ENCODE data around the gene VPS4A.
A peak's percentile ranks its signal among the peaks of the same experiment; 100 is the strongest.
"Not testable (repeated sequence)": the region's sequence is repeated elsewhere in the genome, so short reads cannot be mapped to it uniquely, and the experiment has no call there.

VPS4A gene

DNA sequence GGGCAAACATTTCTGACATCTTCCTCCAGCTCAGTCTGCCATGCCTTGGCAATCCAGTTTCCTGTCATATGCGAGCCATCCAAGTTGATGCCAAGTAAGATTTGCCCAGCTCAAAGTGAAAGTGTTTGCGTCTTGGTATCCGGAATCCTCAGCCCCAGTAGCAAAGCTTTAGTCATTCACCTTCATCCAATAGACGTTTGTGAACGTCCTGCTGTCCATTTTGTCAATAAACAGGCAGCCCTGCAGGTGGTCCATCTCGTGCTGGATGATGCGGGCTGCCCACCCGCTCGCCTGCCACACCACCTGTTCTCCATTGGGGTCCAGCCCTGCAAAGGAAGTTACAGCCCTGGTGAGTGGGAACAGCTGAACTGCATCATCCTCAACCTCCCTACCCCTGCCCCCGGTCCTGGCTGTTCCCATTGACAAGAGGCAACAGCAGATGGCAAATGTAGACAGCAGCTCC lies 17.7 kb downstream of the VPS4A start:
- no peak for DNase-seq

DNA sequence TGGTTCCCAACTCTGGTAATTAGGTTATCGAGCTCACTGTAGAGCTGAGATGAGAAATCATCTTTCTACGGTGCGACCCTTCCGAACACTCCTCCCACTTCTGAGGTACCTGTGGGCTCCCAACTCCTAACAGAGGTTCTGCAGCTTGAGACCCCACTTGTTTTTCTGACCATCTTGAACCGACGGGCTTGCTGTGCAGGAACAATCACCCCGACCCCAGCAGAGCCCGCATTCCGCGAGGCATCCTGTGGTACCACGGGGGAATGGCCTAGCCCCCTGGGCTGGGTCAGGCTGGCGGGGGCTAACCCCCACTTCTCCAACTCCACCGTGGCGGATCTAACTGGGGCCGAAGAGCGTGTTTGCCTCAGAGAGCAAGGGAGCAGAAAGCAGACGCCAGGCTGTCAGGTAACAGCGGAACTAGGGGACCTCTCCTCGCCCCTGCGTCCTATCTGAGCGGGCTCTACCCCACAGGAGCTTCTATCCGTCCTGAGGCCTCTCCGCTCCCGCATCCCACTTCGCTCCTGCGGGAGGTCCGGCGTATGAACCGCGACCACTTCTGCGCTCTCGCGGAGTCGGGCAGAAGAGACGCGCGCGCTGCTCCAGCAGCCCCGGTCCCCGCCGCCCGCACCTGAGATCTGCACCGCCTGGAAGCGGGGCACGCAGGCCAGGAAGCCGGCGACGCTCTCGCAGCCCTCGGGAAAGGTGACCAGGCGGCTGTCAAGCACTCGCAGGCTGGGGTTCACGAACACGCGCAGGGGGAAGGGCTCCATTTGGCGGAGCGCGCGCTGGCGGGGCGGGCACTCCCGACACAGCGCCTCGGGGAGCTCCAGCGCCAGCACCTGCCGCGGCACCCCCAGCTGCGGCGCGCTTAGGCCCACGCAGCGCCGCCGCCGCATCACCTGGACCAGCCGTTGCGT lies 18.5 kb downstream of the VPS4A start:
- no peak for DNase-seq

DNA sequence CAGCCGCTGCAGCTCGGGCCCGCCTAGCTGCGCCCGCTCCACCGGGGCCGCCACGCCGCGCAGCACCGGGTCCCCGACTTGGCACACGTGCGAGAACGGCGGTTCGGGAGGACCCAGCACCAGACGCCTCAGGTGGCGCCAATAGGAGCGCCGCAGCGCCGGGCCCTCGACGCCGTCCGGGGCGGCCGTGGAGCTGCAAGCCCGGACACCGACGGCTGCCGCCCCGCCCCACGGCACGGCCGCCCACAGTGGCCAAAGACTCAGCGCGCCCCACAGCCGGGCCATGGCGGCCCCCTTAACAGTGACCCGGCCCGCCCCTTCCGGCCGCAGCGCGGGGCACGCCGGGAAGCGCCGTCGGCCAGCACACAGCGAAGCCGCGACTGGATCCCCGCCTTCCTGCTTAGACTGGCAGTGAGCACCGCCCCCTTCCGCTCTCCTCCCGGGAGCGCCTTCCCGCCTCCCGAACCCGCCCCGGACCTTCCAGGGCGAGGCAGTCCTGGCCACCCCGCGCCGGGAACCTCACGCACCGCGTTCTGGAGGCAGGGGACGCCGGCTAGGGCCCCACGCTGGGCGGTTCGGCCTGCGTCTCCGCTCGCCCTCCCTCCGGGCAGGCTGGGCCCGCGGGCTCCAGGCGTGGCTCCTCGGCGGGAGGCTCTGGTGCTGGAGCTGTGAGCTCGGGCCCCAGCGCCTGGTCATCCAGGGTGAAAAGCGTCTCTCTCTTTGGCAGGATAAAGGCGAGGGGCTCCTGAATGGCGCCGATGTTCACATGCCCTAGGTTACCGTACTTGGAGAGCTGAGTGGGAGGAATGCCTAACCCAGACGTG lies 19.3 kb downstream of the VPS4A start, which contains the start of gene PDF:
PDF (minus strand) TSS at position 303 of the 824 bp plus-strand sequence; CDS start at position 285, 18 bp downstream.
- DNase-seq, result peak; percentile 82

DNA sequence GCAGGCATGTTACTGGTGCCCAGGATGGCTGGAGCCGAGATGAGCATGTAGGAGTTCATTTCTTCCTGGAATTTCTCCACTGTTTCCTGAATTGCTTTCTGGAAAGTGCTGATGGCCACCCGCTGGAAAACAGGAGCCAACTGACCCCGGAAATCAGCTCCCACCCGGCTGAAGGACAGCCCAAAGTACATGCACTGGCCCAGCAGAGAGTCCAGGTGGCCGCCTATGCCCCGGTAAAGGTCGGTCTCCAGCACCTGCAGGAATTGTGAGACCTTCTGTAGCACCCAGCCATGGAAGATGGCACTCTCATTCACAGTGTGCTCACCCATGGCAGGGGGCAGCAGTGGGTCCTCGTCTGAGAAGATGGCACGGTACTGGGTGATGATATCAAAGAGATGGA lies 23.5 kb downstream of the VPS4A start:
- no peak for DNase-seq

DNA sequence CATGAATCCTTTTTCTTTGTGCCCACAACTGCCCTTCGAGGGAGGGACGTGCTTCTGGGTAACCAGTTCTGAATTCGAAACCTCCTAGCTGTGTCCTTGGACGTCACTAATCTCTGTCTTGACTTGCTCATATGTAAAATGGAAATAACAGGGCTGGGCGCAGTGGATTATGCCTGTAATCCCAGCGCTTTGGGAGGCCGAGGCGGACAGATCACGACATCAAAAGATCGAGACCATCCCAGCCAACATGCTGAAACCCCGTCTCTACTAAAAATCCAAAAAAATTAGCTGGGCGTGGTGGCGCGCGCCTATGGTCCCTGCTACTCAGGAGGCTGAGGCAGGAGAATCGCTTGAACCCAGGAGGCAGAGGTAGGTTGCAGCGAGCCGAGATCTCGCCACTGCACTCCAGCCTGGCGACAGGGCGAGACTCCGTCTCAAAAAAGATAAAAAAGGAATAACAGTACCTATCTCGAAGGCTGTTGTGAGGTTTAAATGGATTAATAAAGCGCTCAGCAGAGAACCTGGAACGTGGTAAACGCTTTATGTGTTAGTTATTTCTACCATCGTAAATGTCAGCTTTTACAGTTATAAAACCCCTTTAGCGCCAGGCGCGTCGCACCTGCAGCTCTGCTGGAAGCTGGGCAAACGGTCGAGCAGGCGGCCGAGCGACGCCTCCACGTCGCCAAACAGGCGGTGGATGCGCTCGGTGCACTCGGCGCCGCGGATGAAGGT lies 27.6 kb downstream of the VPS4A start:
- DNase-seq, result no peak

DNA sequence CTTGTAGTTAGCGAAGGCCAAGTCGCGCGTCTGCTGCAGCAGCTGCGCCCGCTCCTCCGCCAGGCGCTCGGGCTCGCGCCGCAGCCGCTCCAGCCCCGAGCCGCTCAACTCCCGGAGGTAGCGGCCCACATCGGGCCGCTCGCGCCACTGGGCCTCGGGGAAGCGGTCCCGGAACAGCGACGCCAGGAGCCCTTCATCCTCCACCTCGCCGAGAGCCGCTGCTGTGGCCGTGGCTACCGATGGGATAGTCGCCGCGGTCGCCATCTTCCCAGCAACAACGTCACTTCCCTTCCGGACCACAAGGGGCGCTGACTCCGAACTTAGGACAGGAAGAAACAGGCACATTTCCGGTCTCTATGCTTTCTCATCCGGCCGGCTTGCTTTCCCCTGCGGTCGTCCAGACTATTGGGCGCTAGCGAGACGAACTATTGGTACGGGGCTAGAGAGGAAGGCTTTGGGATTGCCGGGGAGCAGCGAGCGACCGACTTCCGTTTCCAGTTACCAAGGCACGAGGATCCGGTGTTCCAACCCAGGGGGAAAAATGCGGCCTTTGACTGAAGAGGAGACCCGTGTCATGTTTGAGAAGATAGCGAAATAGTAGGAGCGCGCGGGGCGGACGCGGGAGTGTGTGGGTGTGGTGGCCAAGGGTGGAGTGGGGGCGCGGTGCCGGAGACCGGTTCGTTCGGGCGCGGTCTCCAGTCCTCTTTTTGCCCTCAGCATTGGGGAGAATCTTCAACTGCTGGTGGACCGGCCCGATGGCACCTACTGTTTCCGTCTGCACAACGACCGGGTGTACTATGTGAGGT lies 28.3 kb downstream of the VPS4A start, which contains the start of the genes COG8 and NIP7:
COG8 (minus strand) TSS at position 276 of the 806 bp plus-strand sequence; CDS start at position 264, 12 bp downstream.
NIP7 (plus strand) TSS at position 484 of the 806 bp plus-strand sequence; CDS start at position 542, 58 bp downstream.
- peak; percentile 96 for DNase-seq

DNA sequence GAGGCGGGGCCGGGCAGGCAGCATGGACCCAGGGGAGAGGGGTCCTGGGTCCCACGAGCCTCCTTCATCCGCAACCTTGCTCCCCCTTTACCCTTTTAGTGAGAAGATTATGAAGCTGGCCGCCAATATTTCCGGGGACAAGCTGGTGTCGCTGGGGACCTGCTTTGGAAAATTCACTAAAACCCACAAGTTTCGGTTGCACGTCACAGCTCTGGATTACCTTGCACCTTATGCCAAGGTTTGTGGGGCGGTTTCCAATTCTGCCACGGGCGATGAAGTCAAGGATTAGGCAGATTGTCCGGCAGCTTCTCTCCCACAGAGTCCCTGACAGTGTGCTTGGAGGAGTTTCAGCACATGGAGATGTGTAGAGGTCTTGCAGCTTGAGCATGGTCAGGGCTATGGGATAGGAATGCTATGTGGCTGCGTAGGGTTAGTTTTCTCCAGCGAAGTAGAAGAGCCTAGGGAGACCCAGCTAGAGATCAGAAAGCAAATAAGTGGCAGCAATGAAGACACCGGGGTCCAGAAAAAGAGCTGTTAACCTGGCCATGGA lies 29.0 kb downstream of the VPS4A start:
- no peak for DNase-seq

DNA sequence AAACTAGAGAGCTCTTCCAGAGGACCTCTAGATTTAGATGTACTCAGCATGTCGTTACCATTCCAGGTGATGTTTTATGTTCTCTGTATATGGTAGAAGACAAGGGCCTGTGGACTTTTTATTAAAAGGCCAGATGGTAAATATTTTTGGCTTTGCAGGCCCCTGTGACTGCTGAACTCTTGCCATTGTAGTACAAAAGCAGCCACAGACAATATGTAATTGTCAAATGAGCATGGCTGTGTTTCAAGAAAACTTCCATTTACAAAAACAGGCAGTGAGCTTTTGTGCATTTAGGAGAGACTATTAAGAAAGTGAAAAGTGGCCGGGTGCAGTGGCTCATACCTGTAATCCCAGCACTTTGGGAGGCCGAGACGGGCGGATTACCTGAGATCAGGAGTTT lies 33.0 kb downstream of the VPS4A start:
- DNase-seq, result no peak

DNA sequence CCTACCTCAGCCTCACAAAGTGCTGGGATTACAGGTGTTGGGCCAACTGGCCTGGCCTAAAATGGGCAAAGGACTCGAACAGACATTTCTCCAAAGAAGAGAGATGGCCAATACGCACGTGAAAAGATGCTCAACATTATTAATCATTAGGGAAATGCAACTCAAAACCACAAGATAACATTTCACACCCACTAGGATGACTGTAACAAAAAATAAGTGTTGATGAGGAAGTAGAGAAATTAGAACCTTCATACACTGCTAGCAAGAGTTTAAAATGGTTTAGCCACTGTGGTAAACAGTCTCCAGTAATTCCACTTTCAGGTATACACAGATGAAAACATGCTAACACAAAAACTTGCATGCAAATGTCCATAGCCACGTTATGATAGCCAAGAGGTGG lies 34.8 kb downstream of the VPS4A start:
- DNase-seq, result no peak

DNA sequence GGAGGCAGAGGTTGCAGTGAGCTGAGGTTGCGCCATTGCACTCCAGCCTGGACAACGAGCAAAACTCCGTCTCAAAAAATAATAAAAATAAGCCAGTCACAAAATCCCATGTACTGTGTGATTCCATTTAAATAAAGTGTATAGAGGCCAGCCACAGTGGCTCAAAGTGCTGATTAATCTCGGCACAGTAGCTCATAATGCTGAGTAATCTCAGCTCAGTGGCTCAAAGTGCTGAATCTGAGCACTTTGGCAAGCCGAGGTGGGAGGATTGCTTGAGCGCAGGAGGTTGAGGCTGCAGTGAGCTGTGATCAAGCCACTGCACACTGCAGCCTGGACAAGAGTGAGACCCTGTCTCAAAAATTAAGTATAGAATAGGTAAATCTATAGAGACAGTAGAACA lies 35.5 kb downstream of the VPS4A start:
- no peak for DNase-seq

DNA sequence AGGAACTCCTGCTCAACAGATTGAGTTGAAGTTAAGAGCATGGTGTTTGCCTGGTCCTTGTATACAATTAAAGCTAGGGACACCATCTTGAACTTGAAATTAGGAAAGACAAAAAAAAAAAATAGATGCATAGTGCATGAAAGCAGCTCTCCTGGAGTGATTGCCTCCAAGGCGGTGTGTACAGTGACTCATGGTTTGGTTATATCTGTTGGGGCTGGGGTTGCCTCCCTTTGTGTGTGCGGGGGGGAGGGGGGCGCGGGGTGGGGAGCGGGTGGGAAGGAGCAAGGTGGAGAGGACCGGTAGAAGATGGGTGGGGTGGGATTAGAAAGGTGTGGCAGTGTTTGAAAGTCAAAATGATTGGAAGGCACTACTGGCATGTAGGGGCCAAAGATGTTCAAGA lies 37.1 kb downstream of the VPS4A start:
- no peak for DNase-seq

DNA sequence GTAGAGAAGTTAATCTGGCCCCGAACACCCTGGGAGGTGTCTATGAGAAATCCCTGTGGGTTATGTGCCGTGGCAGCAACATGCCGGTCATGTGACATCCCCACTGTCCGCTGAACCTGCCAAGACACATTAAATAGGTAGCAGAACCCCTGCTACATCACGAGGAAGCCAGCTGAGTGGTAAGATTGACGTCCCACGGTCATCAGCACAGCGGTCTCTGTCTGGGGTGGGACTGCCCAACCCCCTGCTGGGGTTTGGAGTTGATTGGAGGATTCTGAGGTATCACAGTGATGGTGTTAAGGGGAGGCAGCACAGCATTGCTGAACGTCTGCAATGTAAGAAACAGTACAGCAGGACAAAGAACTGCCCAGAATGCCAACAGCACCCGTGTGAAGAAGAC lies 38.4 kb downstream of the VPS4A start:
- DNase-seq, result no peak

DNA sequence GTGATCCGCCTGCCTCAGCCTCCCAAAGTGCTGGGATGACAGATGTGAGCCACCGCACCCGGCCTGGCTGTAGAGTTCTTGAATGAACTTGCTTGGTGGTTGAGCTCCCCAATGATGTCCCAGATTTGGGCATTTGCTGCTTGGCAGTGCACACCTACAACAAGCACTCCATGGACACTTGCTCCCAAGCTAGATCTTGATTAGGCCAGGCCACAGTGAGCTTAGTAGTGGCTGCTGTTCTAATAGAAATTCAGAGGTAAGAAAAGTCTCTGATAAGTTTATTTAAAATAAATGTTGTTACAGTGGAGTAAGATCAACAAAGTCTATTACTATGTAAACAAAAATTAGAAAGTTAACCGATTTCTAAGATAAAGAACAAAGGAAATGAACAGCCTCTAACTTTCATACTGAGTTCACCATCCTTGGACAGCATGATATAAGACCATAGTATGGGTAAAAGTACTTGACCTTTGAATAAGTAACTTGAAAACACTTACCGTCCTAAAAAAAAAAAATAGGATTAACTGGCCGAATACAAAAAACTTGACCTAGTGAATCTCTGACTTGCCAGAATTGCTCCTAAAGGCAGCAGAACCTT lies 39.5 kb downstream of the VPS4A start:
- no peak for DNase-seq

DNA sequence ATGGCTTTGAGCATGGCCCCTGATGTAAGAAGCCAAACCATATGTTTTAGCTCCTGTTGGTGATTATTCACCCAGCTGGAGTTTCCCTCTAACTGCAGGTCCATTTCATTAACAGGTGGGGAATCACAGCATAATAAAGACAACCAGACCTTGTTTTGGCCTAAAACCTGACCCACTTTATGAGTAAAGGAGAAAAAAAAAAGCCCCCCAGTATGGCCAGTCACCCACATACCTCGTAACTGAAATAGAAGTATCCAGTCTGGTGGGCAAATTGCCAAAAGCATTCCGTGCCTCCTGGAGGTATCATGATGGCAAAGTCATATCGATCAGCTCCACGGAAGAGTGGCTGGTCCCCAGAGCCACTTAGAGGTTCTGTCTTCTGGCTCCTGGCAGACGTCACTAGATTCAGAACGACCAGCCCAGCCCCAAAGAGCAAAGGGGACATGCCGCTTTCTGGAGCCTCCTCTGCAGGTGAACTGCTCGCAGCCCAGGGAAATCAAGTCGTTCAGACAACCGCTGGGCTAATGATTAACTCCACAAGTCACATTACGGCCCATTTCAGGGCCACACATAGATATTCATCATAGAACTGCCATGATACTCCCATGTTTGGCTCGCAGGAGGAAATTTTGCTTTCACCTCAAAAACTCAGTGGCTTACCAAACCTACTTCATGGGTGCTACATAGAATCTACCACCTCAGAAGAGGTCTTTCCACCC lies 40.3 kb downstream of the VPS4A start, which contains the start of gene TMED6:
TMED6 (minus strand) TSS at position 478 of the 719 bp plus-strand sequence; CDS start at position 445, 33 bp downstream.
- no peak for DNase-seq

DNA sequence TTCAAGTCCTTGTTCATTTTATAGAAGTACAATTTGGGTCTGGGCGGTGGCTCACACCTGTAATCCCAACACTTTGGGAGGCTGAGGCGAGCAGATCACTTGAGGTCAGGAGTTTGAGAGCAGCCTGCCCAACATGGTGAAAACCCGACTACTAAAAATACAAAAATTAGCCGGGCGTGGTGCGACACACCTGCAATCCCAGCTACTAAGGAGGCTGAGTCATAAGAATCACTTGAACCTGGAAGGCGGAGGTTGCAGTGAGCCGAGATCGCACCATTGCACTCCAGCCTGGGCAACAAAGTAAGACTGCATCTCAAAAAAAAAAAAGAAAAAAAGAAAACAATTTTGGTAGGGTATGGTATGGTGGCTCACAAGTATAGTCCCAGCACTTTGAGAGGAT lies 48.9 kb downstream of the VPS4A start:
- not testable (repeated sequence) for DNase-seq

DNA sequence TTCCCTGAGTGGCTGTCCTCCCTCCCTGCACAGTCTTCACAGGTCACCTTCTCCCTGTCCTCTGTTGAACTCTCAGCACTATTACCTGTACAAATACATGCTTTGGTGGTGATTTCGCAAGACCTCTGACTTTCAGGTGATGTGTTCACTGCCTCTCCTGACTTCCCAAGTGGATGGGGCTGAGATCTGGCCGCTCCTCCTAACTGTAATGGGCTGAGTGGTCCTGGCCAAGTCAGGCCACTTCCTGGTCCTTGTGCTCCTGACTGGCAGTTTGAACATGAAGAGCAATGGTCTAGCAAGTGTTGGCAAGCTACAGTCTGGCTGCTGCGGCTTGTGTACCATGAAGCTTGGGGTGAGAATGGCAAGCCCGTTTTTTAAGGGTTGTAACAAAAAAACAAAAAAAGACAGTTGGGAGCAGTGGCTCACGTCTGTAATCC lies 52.1 kb downstream of the VPS4A start:
- no peak for DNase-seq

DNA sequence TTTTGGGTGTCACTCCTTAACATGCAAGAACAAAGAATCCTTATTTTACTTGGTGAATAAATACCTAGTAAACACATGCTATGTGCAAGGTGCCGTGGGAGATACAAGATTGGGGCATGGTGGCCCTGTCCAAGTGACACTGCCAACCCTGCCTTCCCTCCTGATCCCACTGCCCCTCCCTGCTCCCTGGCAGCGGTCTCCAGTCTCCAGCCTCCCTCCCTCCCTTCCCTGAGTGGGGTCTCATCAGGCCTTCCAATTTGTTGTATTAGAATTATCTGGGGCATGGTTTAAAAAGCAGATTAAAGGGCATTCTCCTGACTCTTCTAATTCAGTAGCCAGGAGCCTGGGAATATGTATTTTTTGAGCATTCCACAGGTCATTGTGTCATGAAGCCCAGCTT lies 52.9 kb downstream of the VPS4A start:
- no peak for DNase-seq

DNA sequence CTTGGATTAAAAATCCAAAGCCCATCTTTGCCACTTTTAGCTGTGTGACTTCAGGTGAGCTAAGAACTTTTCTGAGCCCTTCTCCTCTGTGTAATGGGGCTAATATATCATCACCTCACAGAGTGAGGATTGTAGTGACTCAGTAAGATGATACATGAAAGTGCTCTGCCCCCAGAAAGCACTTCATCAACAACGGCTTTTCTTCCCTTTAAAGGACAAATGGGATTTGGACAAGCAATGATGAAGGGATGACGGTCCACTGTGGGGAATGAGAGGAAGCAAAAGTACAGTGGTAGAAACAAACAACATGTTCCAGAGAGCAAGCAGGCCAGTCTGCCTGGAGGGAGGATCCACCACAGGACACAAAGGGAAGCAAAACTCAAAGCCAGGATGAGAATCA lies 54.8 kb downstream of the VPS4A start:
- DNase-seq, result no peak

DNA sequence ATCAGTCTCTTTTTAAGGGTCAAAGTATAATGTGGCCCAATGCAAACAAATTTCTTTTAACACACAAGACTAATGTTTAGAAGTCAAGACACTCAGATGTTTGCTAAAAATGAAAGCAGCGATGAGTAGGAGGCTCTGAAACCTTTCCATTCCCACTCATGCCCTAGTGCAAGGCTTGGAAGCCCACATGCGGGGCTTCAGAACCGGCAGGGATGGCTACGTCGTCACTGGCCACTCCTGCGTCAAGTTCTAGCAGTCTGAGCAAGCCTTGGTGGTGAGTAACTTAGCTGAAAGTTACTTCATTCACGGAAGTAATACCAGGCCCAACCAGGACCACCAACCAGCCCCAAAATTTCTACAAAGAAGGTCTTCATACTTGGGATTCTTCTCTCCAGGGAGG lies 55.3 kb downstream of the VPS4A start:
- no peak for DNase-seq

DNA sequence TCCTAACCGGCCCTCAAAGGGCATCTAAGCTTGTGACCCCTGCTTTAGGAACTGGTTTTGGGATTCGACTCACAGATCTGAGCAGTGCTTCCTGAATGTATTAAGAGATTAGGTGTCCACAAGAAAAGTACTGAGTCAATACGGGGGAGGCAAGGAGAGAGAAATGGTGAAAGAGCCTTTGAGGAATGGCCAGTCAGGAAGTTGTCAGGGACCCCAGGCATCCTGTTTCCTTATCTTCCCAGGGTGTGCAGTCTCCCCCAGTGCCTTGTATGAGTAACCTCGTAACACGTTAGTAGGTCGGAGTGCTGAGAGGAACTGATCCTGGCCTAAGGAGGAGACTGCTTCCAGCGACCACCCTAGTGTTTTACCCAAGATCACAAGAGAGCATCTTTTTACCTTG lies 56.8 kb downstream of the VPS4A start:
- no peak for DNase-seq

Data from CD4-positive, alpha-beta T cell treated with Interleukin-17A for 1 hour (primary cell).